NCI-H1092 treated with DMSO at 0.1 percent for 48 hours (cell line): Measurements from ENCODE around the gene PTTG1IP.

Source experiments
- DNase-seq: peaks from one replicate; lab custom pipeline; 2025; lab: John Stamatoyannopoulos, UW

The PTTG1IP gene

DNA sequence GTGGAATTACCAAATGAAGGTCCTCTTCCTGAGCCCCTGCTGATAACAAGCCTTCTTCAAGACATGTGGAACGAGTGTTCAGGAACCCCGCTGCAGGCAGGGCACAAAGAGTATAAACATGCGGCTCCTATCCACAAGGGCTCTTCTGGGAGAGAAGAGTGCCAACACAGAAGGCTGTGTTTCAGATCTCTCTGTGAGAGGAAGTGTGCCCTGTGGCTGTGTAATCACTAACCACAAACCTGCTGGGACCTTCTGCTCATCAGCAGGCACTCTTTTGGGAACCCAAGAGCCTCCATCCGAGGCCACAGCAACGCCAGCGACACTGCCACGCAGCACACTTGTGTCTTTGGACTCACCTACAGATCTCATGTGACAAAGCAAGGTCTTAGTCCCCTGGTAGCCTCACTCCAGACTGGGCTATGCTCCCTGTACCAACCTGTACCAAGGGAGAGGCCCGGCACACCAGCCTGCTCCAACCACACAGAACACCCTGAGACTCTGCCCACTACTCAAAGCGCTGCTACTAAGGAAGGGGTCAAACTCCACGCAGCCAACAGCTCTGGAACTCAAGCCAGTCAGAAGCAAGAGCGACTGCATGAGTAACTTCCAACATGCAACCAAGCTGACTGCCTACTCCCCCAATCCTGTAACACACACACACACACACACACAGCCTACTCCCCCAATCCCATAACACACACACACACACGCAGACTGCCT, 7.8 kb downstream of the PTTG1IP start:
- no peak for DNase-seq

GRCh38 chr21:44862869-44863685, 10.4 kb downstream of the PTTG1IP start:
- DNase-seq = no peak

DNA sequence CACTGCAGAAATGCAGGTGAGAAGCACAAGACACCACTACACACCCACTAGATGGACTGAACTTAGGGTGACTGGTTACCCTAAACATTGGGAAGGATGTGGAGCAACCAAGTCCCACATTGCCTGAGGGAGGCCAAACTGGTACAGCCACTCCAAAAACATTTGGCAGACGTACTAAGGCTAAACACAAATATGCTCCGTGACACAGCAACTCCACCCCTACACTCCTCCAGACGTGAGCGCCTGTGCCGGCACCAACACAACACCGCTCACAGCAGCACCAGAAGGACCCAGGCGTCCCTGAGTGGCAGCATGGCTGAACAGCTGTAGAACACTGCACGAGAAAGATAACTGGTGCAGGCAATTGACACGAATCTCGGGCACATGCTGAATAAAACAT, 14.7 kb downstream of the PTTG1IP start:
- DNase-seq = no peak

DNA sequence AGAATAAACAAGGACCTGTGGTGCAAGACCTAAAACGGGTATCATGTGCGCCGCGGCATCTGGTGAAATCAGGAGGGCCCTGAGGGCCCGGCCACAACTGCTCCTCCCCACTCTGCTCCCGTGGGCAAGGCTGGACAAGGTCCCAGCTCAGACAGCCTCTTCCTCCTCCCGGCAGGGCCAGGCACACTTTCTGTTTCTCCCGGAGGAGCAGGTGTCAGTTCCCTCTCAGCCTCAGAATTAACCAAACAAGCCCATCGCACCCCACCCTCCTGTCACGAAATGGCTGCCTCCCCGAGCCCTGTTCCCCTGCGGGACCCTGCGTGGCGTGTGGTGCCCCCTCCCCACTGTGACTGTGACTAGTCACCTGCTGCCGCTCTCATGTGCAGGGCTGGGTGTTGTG, 15.2 kb downstream of the PTTG1IP start:
- no peak for DNase-seq

DNA sequence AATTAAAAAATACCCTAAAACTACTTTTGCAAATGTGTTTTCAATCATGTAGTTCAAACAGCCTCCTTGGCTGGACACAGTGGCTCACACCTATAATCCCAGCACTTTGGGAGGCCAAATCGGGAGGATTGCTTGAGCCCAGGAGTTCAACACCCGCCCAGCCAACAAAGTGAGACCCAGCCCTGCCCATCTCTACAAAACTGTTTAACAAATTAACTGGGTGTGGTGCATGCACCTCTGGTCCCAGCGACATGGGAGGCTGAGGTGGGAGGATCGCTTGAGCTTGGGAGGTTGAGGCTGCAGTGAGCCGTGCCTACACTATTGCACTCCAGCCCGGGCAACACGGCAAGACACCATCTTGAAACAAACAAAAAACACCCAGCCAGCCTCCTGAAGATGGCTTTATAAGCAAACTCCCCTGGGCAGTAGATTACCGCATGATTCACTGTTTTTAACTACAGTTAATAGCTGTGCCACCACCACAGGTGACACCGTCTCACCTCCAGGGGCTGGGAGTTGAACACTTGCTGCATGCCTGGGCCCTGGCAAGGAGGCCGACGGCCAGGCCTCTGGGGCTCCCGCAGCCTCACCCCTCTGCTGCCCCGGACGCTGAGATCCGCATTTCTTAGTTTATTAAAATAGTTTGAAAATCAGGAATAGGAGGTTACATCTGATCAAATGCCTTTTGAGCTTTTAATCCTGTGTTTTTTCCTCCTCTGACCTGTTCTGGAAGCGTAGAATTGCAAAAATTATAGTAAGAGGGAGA, 16.2 kb downstream of the PTTG1IP start:
- DNase-seq = no peak

GRCh38 chr21:44856131-44856530, 17.4 kb downstream of the PTTG1IP start:
- no peak for DNase-seq

DNA sequence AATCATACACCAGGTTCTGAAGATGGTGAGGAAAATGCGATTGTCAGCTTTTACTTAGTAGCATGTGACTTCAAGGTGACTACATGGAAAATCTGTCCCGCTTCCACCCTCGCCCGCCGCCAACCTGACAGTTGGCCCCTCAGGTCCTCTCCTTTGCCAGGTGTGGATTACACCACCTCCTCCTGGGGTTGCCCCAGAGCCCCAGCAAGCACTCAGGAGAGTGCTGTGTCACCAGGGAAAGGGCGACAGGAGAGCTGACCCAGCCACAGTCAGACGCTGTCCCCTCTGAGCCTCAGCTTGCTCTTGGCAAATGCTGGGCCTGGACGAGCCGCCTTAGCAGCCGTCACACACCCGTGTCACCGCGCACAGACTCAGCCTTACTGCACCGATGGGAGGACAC, 17.9 kb downstream of the PTTG1IP start:
- DNase-seq = no peak

DNA sequence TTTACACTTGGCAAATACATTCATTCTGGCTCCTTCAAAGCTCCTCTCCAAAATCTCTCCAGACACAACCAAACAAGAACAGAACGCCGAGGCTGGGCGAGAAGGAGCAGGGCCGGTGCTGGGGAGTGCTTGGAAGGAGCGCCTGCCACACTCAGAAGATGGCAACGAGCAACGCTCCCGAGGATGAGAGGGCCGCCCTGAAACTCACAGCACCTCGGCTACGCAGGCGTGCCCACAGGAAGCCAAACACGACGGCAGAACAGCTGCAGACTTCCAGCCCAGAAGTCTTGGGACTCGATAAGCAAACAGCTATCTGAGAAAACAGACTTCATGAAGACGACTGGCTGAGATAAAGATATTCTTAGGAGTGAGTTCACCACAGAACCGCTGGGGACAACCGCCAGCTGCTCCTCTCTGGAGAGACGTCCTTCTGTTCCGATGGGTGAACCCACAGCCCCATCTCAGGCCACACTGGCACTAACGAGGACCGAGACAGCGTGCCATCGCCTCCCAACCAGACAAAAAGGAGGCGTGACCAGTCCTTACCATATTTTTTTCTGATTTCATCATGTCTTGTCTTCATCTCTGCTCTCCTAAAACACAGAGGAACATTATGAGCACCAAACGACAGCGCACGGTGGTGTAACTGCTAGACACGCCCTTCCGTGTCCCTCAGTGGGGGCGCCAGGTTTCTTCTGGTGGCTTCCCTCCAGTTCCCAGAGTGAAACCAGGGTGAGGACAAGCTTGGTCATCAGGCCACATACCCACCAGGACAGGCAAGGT, 18.6 kb downstream of the PTTG1IP start:
- no peak for DNase-seq

- no peak for DNase-seq
These were observed 19.2 kb downstream of the PTTG1IP start for GRCh38 chr21:44854391-44854663.

- DNase-seq = no peak
These were observed 19.7 kb downstream of the PTTG1IP start for GRCh38 chr21:44853601-44854390.

DNA sequence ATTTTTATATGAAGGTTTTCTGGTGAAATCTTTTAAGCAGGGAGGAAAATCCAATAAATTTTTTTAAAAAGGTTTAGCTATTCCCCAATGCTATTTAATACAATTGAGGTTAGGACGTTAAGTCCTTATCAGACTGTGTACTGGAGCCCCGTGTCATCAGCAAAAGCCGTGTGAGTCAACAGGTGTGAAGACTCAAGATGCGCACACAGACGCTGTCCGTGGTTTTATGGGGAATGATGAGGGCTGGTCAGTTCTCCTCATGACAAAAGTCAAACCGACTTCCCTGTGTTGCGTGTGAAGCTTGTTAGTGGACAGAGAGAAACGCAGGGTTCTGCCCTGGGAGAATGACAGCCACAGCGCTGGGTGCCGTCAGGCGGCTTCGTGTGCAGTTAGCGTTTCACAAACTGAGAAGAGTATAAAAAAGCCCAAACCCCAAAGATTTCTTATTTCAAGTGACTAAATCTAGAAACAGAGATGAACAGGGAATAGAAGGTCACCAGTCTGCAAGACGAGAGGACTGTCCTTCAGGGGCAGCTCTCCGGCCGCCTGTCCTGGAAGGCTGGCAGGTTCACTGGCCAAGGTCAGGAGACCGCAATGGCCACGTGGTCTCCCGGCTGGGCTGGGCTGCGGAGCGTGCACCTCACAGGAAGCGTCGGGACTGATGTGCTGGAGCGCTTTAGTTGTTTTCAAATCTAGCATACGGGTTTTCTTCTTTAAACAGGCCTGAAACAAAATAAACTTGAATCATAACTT, 22.4 kb downstream of the PTTG1IP start:
- DNase-seq = no peak

DNA sequence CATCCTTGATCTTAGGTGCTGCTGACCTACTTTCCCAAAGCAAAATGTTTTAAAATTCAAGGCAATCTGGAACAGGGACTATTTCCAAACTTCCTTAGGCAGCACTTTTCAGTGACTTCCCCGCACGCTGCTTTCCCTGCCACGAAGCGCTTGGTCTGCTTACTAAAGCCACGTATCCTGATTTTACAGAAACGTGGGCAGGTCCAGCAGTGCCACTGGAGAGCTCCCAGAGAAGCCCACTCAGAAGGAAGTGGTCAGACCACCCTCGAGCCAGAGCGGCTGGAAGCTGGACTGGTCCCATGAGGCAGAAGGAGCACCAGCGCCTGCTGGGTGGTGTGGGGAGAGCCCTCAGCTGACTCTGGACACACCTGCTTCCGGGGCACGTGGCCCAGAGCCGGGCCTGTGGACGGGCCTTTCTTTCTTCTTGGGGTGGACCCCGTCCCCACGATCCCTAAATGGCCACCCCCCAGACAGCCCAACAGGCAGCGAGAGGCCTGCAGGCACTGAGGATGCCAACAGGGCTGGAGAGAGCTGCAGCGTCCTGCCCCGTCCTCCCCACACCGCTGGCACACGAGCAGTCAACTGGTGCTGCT, 23.2 kb downstream of the PTTG1IP start:
- DNase-seq = no peak

- DNase-seq = no peak
These were observed 23.8 kb downstream of the PTTG1IP start for GRCh38 chr21:44849616-44850130.

- DNase-seq = no peak
These were observed 24.5 kb downstream of the PTTG1IP start for GRCh38 chr21:44848821-44849521.

DNA sequence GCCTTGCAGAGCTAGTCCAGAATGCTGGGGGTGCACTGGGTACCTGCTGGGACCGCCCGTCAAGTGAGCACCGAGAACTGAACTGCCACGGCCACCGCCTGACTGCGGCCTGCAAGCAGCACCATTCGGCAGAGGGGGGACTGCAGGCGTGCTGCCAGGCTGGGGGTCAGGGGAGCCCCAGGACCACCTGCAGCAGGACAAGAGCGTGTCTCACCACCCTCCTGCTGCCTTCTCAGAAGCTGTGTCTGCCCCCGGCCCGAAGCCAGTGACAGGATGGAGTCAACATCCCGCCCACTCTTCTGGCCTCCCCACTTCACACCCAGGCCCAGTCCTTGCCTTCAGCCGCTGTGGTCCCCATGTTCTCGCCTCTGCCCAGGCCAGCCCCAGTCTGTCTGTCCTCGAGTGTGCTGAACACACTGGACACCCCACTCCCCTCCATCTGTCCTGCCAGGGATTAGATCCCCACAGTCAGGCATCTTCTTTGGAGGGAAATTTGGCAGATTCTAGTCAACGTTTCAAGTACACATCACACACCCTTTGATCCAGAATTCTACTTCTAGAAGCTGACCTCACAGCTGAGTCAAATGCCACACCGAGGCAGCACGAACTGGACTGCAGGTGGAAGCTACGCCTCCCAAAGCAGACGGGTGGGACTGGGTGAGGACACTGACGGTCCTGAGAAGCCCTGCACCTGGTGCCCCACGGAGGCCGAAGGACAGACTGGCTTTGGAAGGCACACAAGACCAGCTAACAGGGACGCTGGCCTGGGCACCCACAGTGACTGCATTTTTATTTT, 26.0 kb downstream of the PTTG1IP start:
- DNase-seq = no peak

GRCh38 chr21:44846485-44847260, 26.8 kb downstream of the PTTG1IP start:
- DNase-seq = peak; percentile 42

DNA sequence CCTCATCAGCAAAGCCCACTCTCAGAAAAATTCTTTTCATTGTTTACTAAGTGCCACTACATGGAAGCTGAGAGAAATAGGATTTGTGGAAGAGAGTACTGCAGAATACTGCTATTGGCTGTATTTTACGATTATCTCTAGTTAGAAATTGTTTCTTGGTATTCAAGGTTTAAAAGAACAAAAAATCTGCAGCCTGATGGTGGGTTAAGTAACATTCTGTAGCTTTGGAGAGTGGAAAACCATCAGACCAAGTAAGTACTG, 27.3 kb downstream of the PTTG1IP start:
- DNase-seq = no peak
